GM19239 (cell line): ENCODE data around the gene NKAIN2.

Experiments
- DNase-seq: peaks from one replicate; pipeline ENCODE4 v3.0.0; 2011; ENCODE audit warnings: low spot score; ENCODE audit not compliant: insufficient read length
- FAIRE-seq: peaks from 2 replicates; lab custom pipeline; 2011; peaks lifted over from hg19 to GRCh38; lab: Jason Lieb, UNC

The NKAIN2 gene

DNA sequence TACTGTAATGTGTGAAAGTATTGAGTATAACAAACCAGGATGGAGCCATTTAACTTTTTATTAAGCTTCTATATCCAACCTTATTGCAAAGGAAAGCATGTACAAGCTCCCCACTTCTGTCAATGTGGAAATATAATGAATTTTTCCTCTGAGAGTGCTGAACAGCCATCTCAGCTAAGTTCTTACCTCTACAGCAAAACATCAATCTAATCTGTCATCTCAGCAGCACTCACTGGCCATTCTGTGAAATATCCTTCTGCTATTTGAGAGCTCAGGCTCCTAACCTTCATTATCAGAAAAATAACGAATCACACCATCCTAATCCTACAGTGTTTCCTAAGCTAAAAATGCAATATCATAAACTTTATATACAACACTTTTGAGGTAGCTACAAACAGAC, 964.6 kb downstream of the NKAIN2 start:
- FAIRE-seq = no peak
- DNase-seq = no peak

- no peak for DNase-seq
- no peak for FAIRE-seq
Measured at GRCh38 chr6:124769811-124770544, 966.3 kb downstream of the NKAIN2 start.

DNA sequence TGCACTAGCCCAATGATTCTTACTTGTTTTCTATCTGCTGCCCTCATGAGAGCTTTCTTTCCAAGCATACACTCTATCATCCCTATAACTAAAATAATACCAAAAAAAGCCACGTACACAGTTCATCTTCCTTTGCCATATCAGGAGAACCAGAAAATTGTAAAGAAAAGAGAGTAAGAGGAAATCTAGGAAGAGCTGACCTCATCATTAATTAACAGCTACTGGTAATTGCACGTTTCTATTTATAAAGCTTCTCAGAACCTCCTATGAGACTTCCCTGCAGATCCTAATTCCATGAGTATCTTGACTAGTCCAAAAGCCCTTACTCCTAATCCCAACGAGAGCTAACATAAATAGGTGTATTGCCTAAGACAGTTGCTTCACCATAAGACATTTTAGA, 967.1 kb downstream of the NKAIN2 start:
- DNase-seq (no peak), FAIRE-seq (no peak)

GRCh38 chr6:124772733-124773319, 969.2 kb downstream of the NKAIN2 start:
- FAIRE-seq (no peak), DNase-seq (no peak)

DNA sequence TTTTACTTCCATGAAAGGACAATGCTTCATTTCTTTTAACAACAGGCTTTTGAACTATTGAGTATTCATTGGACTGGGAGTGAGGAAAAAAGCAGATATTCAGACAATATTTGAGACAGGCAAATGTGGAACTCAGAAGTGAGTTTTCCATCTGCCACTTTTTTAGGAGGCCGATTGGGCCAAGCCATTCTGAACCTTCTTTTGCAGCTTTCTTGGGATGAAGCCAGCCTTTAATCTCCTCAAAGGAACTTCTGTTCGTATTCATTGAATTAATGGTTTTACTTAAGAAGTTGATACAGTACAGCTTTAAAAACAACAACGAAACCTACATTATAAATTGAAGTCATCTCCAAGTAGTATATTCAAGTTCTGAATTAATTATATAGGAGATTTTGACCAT, 971.5 kb downstream of the NKAIN2 start:
- DNase-seq (no peak), FAIRE-seq (no peak)

- DNase-seq = no peak
- FAIRE-seq = no peak
Measured at GRCh38 chr6:124777863-124778262, 974.2 kb downstream of the NKAIN2 start.

GRCh38 chr6:124780623-124781022, 977.0 kb downstream of the NKAIN2 start:
- no peak for DNase-seq
- FAIRE-seq = no peak

- FAIRE-seq = no peak
- no peak for DNase-seq
Measured at GRCh38 chr6:124783344-124783743, 979.7 kb downstream of the NKAIN2 start.

DNA sequence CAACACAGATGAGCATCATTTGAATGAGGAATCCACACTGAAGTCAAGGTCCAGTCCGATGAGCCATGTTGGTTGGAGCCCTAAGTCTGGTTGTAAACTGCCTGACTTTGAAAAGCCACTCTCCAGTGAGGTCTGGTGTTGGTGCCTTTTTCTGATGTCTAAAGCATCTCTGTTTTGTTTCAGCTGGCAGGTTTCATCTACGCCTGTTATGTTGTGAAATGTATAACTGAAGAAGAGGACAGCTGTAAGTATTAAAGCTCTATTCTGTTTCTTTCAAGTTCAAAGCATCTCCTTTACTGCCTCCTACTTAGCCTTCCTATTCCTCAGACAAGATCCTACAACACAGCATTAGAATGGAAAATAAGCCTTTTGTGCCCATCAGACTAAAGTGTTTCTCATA, 987.5 kb downstream of the NKAIN2 start:
- DNase-seq (no peak), FAIRE-seq (no peak)

DNA sequence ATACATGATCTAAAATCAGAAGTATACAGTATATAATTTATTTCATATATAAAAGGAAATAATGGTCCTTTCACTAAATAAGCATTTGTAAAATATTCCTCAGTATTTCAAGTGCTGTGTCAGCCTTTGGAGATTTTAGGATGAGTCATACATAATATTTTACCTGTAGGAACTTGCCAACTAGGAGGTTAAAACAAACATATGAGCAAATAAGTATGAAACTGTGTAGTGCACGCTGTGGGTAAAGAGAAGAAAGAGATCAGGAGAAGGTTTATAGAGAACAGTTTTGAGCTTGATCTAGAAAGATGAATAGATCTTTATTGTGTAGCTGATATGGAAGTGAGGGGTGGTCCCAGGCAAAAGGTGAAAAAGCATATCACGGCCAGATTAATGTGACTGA, 988.7 kb downstream of the NKAIN2 start:
- DNase-seq = no peak
- FAIRE-seq = no peak

GRCh38 chr6:124793398-124793797, 989.7 kb downstream of the NKAIN2 start:
- FAIRE-seq = no peak

GRCh38 chr6:124795643-124796463, 992.2 kb downstream of the NKAIN2 start:
- DNase-seq = no peak
- no peak for FAIRE-seq

More at GRCh38 chr6:124793398-124793797, 989.7 kb downstream of the NKAIN2 start:
- no peak for DNase-seq

- no peak for DNase-seq
- no peak for FAIRE-seq
Measured at GRCh38 chr6:124796464-124796970, 992.9 kb downstream of the NKAIN2 start.

- DNase-seq (no peak), FAIRE-seq (no peak)
Measured at GRCh38 chr6:124797224-124797623, 993.6 kb downstream of the NKAIN2 start.

DNA sequence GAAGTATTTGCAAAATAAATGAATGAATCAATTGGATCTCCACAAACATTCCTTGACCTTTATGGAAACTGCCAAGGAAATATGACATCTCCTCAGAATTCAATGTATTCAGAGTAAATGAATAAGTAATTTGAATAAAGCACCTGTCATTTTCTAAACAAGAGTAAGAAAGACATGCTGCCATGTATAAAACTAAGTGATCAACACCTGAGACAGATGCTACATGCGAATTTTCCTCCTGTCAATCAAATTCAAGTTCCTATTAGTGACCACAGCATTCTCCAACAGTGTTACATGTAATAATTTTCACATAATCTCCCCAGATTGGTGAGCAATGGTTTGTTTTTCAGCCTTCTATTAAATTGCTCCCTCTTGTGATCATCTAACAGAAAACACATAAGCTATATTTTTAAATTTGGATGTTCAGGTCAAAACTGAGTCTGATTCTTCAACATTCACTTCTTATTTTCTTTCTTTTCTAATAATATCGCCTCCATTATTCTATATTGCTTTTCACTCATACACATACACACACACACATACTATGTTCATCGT, 995.4 kb downstream of the NKAIN2 start:
- DNase-seq (no peak), FAIRE-seq (no peak)

DNA sequence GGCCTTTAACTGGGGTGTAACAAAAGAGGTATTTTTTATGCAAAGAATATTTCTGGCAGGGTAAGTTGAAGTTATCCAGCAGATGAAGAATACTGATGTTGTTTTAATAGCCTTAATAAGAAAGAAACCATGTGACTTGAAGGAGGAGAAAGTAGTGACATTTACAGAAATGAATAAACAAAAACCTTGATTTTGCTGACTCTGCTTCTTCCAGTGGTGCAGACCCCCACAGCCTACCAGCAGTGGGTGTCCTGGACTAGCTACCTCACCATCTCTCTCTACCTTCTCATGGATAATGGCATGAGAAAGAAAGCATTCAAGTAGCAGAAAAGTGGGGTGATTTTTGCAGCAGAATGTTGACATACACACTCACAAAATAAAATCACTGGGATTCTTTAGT, 996.0 kb downstream of the NKAIN2 start:
- no peak for FAIRE-seq

DNA sequence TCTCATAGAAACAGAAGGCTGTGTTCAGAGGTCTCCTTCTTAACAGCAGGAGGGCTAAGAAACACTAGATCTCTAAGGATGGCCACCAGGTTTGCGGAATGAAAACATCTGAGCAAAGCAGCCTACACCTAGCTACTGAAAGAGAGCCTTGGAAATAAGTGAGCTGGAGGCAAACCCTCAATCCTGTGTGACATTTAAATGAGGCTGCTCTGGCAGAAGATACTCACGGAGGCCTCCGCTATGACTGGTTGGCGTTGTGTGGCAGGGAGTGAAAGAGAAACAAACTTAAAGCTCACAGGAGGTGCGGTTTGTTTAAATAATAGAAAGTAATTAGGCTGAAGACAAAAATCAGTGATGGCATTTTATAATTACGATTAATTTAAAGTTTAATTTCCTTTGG, 996.6 kb downstream of the NKAIN2 start:
- no peak for FAIRE-seq
- no peak for DNase-seq

More for the DNA sequence above, 996.0 kb downstream of the NKAIN2 start:
- no peak for DNase-seq

DNA sequence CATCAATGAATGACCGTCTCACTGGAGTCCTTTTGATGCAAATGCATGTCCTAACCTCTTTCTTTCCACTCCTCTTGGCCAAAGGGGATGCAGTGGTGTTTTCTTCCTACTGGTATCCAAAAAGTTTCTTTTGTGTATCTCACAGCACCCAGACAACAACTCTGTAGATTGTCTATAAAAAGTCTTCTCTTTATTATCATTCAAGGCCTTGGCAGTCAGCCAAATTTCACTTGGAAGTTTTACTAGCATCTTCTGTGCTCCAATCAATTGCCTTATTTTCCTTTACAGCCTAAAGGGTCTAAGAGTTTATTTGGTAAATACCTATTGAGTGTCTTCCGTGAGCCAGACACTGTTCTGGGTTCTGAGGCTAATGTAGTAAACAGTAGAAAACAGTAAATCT, 1008.4 kb downstream of the NKAIN2 start:
- FAIRE-seq (no peak), DNase-seq (no peak)

- no peak for FAIRE-seq
- DNase-seq = no peak
Measured at GRCh38 chr6:124819346-124819745, 1015.7 kb downstream of the NKAIN2 start.

DNA sequence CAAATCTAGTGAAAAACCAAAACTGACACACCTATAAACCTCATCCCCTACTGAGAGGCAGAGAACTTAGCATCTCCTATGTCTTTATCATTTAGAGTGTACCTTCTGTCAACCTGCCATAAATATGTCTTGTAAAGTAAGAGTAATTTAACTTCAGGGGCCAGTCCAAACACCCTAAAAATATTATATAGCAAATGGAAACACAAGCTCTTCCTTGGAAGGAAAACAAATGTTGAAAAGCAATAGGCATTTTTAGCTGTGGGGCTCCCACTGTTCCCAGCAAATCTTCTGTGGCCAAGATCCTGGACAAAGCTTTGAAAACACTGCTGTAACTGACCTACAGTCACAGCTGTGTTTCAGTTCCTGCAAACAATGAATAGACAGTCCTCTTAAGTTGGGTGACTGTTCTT, 1018.5 kb downstream of the NKAIN2 start:
- DNase-seq = no peak
- FAIRE-seq = no peak

- FAIRE-seq (no peak), DNase-seq (no peak)
Measured at GRCh38 chr6:124822721-124823120, 1019.1 kb downstream of the NKAIN2 start.
